AG10803 (cell line): ENCODE results near the gene IL17REL.

ENCODE experiments used
- DNase-seq: peaks from one replicate; pipeline ENCODE4 v3.0.0; 2010; ENCODE audit warnings: low read depth
- H3K4me3 ChIP-seq: 2 replicates; pipeline ENCODE4 v1.5.1; 2011; ENCODE audit warnings: mild to moderate bottlenecking, low read length, control low read depth
- CTCF ChIP-seq: conservative IDR thresholded peaks from 2 replicates; pipeline ENCODE4 v1.5.1; 2011; ENCODE audit warnings: mild to moderate bottlenecking, low read length, control low read depth, inconsistent platforms

Gene IL17REL

GRCh38 chr22:50012211-50013181 is at the start of gene IL17REL:
Gene IL17REL, minus strand, starts transcription at chr22:50012765. Its CDS starts 119 bp downstream, at chr22:50012646.
- peak; percentile 28 for TF ChIP-seq CTCF
- peak; percentile 5 for DNase-seq
- no peak within 1 kb of the TSS for H3K4me3 ChIP-seq

- no peak for DNase-seq
- no peak overlapping the region for H3K4me3 ChIP-seq
- no peak for TF ChIP-seq CTCF
These were observed 49.3 kb upstream of the IL17REL start for GRCh38 chr22:50061824-50062355.

DNA sequence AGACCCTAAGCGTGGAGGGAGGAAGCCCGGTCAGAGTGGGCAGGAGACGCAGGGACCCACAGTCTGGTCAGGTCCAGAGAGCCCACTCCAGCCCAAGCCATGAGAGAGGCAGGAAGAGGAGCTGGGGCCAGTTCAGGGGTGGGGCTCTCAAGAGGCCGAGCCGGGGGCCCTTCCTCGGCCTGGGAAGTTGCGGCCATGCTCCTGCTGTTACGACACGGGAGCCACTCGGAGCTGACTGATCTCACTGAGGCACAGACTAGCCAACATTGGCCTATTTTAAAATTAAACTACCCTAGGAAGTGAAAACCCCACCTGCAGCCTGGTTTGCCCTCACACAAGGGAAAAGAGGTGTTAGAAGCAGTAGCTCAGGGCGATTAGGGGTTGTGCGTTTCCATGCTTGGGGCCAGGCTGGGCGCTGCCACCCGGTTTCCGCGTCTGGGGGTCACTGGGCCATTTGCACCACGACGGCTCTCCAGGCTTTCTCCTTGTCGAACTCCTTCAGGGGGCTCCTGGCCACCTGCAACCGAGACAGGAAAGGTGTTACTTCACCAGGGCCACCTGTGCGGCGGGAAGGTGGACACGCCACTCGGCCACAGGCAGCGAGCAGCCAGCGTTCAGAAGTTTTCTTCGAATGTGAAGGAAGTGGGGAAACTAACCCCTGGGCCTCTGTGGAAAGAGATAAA is 48.7 kb upstream of the IL17REL start:
- DNase-seq, result no peak
- TF ChIP-seq CTCF, result no peak
- H3K4me3 ChIP-seq, result no peak overlapping the region

DNA sequence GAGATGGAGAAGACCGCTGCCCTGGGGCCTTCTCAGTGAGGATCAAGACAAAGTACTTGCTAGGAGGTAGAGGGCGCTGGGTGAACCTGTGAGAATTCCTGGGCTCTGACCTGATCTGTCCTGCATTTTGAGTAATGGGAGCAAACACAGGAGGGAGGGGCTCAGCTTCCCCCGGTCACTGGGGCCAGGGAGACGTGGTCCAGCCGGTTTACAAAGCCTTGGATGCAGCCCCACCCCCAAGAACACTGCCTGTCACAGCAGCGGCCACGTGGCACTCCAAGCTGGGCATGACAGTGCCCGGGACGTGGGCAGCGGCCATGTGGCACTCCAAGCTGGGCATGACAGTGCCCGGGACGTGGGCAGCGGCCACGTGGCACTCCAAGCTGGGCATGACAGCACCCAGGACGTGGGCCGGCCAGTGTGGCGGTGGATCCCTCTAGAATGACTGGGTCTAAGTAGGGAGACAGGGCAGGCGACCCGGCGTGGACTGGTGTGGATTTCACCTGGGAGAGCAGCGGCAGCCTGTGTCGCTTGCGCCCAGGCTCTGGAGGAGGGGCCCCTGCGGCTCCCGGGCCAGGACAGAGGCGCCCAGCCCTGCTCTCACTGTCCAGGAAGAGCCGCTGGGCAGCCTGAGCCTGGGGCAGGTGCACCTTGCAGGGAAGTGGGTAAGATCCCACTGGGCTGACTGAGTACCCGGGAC is 48.0 kb upstream of the IL17REL start:
- no peak for DNase-seq
- TF ChIP-seq CTCF, result no peak
- no peak overlapping the region for H3K4me3 ChIP-seq

- no peak for DNase-seq
- no peak for TF ChIP-seq CTCF
- H3K4me3 ChIP-seq, result no peak overlapping the region
These were observed 47.3 kb upstream of the IL17REL start for GRCh38 chr22:50059881-50060262.

- no peak overlapping the region; the same call in 1 of the 2 replicates for H3K4me3 ChIP-seq
- no peak; the same call in 1 of the 2 replicates for TF ChIP-seq CTCF
- DNase-seq, result peak; percentile 40
These were observed 46.6 kb upstream of the IL17REL start for GRCh38 chr22:50058906-50059880.
